Measurements from ENCODE around the gene STX16. TPM values are rescaled to one million over a fixed set of nuclear protein-coding genes. Genes with fewer than 3 reads are reported as not detected.

STX16 gene
- total and polyA plus RNA-seq, 8 donors, result 12.8 to 179 (median 52.2) TPM

GRCh38 chr20:58714923-58715351 is 63.9 kb downstream of the STX16 start:
- no peaks in the 10 kb centered on the region for H3K9me3 ChIP-seq
- H3K4me3 ChIP-seq, result no peak overlapping the region
- peaks cover 0 to 11% (median 9%) of the 10 kb centered on the region in 4 donors for H3K4me1 ChIP-seq
- intact Hi-C loops (cut with DNase I; ENCODE audit: low total_unique reads), result no loop called here
- peaks cover 0 to 45% (median 28%) of the 10 kb centered on the region in 4 donors for H3K36me3 ChIP-seq
- 89 to 92% (median 90%) methylated on average over 7 to 14 of the region's 14 CpGs for WGBS, 5 donors
- peak in 1 of 2 donors; percentile 2 for DNase-seq
- peaks cover 0 to 7% (median 0%) of the 10 kb centered on the region in 3 donors for H3K27me3 ChIP-seq
- TF ChIP-seq POLR2A (IDR thresholded peaks at IDR 0.05), result no peak
- no peak for TF ChIP-seq EP300 (IDR thresholded peaks at IDR 0.05)
- TF ChIP-seq, protein P1, sequence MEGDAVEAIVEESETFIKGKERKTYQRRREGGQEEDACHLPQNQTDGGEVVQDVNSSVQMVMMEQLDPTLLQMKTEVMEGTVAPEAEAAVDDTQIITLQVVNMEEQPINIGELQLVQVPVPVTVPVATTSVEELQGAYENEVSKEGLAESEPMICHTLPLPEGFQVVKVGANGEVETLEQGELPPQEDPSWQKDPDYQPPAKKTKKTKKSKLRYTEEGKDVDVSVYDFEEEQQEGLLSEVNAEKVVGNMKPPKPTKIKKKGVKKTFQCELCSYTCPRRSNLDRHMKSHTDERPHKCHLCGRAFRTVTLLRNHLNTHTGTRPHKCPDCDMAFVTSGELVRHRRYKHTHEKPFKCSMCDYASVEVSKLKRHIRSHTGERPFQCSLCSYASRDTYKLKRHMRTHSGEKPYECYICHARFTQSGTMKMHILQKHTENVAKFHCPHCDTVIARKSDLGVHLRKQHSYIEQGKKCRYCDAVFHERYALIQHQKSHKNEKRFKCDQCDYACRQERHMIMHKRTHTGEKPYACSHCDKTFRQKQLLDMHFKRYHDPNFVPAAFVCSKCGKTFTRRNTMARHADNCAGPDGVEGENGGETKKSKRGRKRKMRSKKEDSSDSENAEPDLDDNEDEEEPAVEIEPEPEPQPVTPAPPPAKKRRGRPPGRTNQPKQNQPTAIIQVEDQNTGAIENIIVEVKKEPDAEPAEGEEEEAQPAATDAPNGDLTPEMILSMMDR (IDR thresholded peaks at IDR 0.05), result no peak
- H3K27ac ChIP-seq, result no peak overlapping the region

DNA sequence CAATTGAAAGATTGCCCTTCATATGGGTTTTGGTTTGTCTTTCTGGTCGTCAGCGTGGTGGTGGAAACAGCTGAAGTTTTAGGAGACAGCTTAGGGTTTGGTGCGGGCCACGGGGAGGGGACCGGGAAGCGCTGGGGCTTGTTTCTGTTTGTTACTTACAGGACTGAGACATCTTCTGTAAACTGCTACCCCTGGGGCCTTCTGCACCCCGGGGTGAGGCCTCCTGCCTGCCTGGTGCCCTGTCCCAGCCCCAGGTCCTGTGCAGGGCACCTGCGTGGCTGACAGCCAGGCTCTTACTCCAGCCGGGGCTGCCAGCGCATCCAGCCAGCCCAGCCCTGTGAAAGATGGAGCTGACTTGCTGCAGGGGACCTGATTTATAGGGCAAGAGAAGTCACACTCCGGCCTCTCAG is 64.3 kb downstream of the STX16 start:
- peak in 1 of 2 donors; percentile 24 for DNase-seq
- H3K27ac ChIP-seq, result no peak overlapping the region
- 69 to 83% (median 74%) methylated on average over 8 to 11 of the region's 11 CpGs for WGBS, 5 donors

GRCh38 chr20:58715801-58716475 is 64.9 kb downstream of the STX16 start:
- Histone ChIP-seq H3K27ac (no peak overlapping the region), H3K27me3 (peaks cover 0 to 16% (median 0%) of the 10 kb centered on the region in 3 donors), H3K36me3 (peaks cover 0 to 42% (median 26%) of the 10 kb centered on the region in 4 donors), H3K4me3 (no peak overlapping the region), H3K4me1 (peaks cover 0 to 11% (median 9%) of the 10 kb centered on the region in 4 donors), H3K9me3 (no peaks in the 10 kb centered on the region)
- peak; percentile 4 to 15 for DNase-seq
- TF ChIP-seq, protein P1 (IDR thresholded peaks at IDR 0.05), result no peak
- TF ChIP-seq POLR2A (IDR thresholded peaks at IDR 0.05), result no peak
- no peak for TF ChIP-seq POLR2AphosphoS5 (IDR thresholded peaks at IDR 0.05)
- no peak for TF ChIP-seq EP300 (IDR thresholded peaks at IDR 0.05)
- intact Hi-C loops (cut with DNase I; ENCODE audit: low total_unique reads), result no loop called here
- 80 to 93% (median 87%) methylated on average over 11 to 18 of the region's 18 CpGs for WGBS, 5 donors

More for the DNA sequence above, 64.3 kb downstream of the STX16 start:
- no peak overlapping the region for H3K4me3 ChIP-seq
- peaks cover 0 to 12% (median 0%) of the 10 kb centered on the region in 3 donors for H3K27me3 ChIP-seq
- intact Hi-C loops (cut with DNase I; ENCODE audit: low total_unique reads), result no loop called here
- H3K4me1 ChIP-seq, result peaks cover 0 to 11% (median 9%) of the 10 kb centered on the region in 4 donors
- H3K9me3 ChIP-seq, result no peaks in the 10 kb centered on the region
- TF ChIP-seq, protein P1 (IDR thresholded peaks at IDR 0.05), result no peak
- TF ChIP-seq EP300 (IDR thresholded peaks at IDR 0.05), result no peak
- TF ChIP-seq POLR2A (IDR thresholded peaks at IDR 0.05), result no peak
- TF ChIP-seq POLR2AphosphoS5 (IDR thresholded peaks at IDR 0.05), result no peak
- peaks cover 0 to 45% (median 28%) of the 10 kb centered on the region in 4 donors for H3K36me3 ChIP-seq

DNA sequence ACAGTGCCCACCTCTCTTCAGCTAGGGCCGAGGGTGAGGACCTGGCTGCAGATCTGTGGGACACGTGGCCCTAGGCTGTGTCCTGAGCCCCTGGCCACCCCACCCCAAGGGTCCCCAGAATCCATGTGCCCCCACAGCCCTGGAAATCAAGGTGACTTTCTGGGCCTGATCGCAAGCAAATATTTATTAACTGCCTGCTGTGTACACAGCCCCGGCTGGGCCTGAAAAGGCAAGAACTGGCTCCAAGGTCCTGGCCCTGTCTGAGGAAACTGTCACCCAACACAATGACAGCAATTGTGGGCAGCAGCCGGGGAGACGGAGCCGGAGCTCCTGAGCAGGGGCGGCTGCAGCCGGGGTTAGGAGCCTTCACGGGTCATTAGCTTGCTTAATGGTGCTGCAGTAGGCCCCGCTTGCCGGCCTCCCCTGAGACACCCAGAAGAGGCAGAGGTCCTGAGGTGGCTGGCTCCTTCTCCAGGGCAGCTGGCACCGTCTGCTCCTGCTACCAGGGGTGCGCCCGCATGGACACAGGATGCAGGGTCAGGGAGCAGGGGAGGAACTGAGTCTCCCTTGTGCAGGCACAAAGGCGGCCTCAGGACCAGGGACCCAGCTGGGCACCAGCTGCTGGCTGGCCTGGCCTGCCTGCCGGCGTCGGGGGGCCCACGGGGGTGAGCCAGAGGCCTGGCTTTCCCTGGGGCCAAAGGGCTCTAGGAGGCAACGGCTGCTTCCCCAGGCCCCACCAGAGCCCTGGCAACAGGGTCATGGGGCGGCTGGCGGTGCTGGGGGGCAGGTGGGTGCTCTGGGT is 65.6 kb downstream of the STX16 start:
- Histone ChIP-seq H3K4me3 (no peak overlapping the region), H3K27ac (no peak overlapping the region), H3K9me3 (no peaks in the 10 kb centered on the region), H3K36me3 (peaks cover 0 to 42% (median 26%) of the 10 kb centered on the region in 4 donors), H3K27me3 (peaks cover 0 to 24% (median under 1%) of the 10 kb centered on the region in 3 donors), H3K4me1 (peaks cover 0 to 11% (median 9%) of the 10 kb centered on the region in 4 donors)
- 28 to 64% (median 45%) methylated on average over 12 to 23 of the region's 23 CpGs for WGBS, 5 donors
- intact Hi-C loops (cut with DNase I; ENCODE audit: low total_unique reads), result no loop called here
- TF ChIP-seq POLR2A (IDR thresholded peaks at IDR 0.05) (no peak), POLR2AphosphoS5 (IDR thresholded peaks at IDR 0.05) (no peak), EP300 (IDR thresholded peaks at IDR 0.05) (no peak)
- TF ChIP-seq, protein P1 (IDR thresholded peaks at IDR 0.05), result no peak
- peak; percentile 24 to 39 for DNase-seq

Measured in stomach (tissue), 9 donors.